Measurements from ENCODE around the gene TMEM117.
"Not testable (repeated sequence)": the region's sequence is repeated elsewhere in the genome, so short reads cannot be mapped to it uniquely, and the experiment has no call there.

TMEM117 gene

GRCh38 chr12:44296624-44297197 is 460.8 kb downstream of the TMEM117 start:
- no peak for DNase-seq (ENCODE audit: low read depth in 2 of 2)

- no peak for DNase-seq (ENCODE audit: low read depth in 2 of 2)
Measured at GRCh38 chr12:44299524-44299923, 463.6 kb downstream of the TMEM117 start.

- no peak for DNase-seq (ENCODE audit: low read depth in 2 of 2)
Measured at GRCh38 chr12:44307506-44308168, 471.8 kb downstream of the TMEM117 start.

GRCh38 chr12:44313188-44313587 is 477.3 kb downstream of the TMEM117 start:
- DNase-seq (ENCODE audit: low read depth in 2 of 2): no peak

GRCh38 chr12:44314007-44314500 is 478.2 kb downstream of the TMEM117 start:
- DNase-seq (ENCODE audit: low read depth in 2 of 2): no peak

- DNase-seq (ENCODE audit: low read depth in 2 of 2): no peak
Measured at GRCh38 chr12:44317651-44318126, 481.8 kb downstream of the TMEM117 start.

- no peak for DNase-seq (ENCODE audit: low read depth in 2 of 2)
Measured at GRCh38 chr12:44331269-44331668, 495.4 kb downstream of the TMEM117 start.

GRCh38 chr12:44334347-44334746 is 498.5 kb downstream of the TMEM117 start:
- no peak for DNase-seq (ENCODE audit: low read depth in 2 of 2)

- no peak for DNase-seq (ENCODE audit: low read depth in 2 of 2)
Measured at GRCh38 chr12:44335030-44335429, 499.1 kb downstream of the TMEM117 start.

- DNase-seq (ENCODE audit: low read depth in 2 of 2): no peak
Measured at GRCh38 chr12:44336577-44336976, 500.7 kb downstream of the TMEM117 start.

GRCh38 chr12:44342371-44342770 is 506.5 kb downstream of the TMEM117 start:
- DNase-seq (ENCODE audit: low read depth in 2 of 2): no peak

GRCh38 chr12:44347145-44347544 is 511.3 kb downstream of the TMEM117 start:
- DNase-seq (ENCODE audit: low read depth in 2 of 2): no peak

GRCh38 chr12:44357494-44357893 is 521.6 kb downstream of the TMEM117 start:
- DNase-seq (ENCODE audit: low read depth in 2 of 2): no peak

- DNase-seq (ENCODE audit: low read depth in 2 of 2): no peak
Measured at GRCh38 chr12:44358636-44359035, 522.8 kb downstream of the TMEM117 start.

GRCh38 chr12:44362947-44363346 is 527.1 kb downstream of the TMEM117 start:
- no peak for DNase-seq (ENCODE audit: low read depth in 2 of 2)

- DNase-seq (ENCODE audit: low read depth in 2 of 2): no peak
Measured at GRCh38 chr12:44367136-44367535, 531.3 kb downstream of the TMEM117 start.

- no peak for DNase-seq (ENCODE audit: low read depth in 2 of 2)
Measured at GRCh38 chr12:44367916-44368315, 532.0 kb downstream of the TMEM117 start.

- no peak for DNase-seq (ENCODE audit: low read depth in 2 of 2)
Measured at GRCh38 chr12:44369998-44370397, 534.1 kb downstream of the TMEM117 start.

GRCh38 chr12:44370982-44371381 is 535.1 kb downstream of the TMEM117 start:
- no peak for DNase-seq (ENCODE audit: low read depth in 2 of 2)

GRCh38 chr12:44372259-44372658 is 536.4 kb downstream of the TMEM117 start:
- DNase-seq (ENCODE audit: low read depth in 2 of 2): peak in 1 of 2 experiments; percentile 1

- no peak for DNase-seq (ENCODE audit: low read depth in 2 of 2)
Measured at GRCh38 chr12:44375694-44376093, 539.8 kb downstream of the TMEM117 start.

GRCh38 chr12:44377443-44378187 is 541.7 kb downstream of the TMEM117 start:
- DNase-seq (ENCODE audit: low read depth in 2 of 2): no peak

- not testable (repeated sequence) for DNase-seq (ENCODE audit: low read depth in 2 of 2)
Measured at GRCh38 chr12:44379113-44379512, 543.2 kb downstream of the TMEM117 start.
